Fibroblast of the aortic adventitia (primary cell): ENCODE data around the gene KDSR. TPM values are rescaled to one million over a fixed set of nuclear protein-coding genes. Genes with fewer than 3 reads are reported as not detected.

Experiments used
- DNase-seq: peaks from one replicate; pipeline ENCODE4 v3.0.0-alpha.2; 2010; ENCODE audit warnings: low read depth
- H3K4me3 ChIP-seq: 2 replicates; pipeline ENCODE4 v1.5.1; 2011; ENCODE audit warnings: low read depth, mild to moderate bottlenecking, control low read depth, low read length, moderate library complexity
- total RNA-seq: library from RNA; depleted of rRNA; stranded (reverse); fragments of >200 nt; gene quantifications from 2 replicates; pipeline ENCODE4 v1.2.3, GENCODE V29; 2012; ENCODE audit warnings: low replicate concordance
- TF ChIP-seq, protein P1 (sequence below): IDR thresholded peaks from 2 replicates; pipeline ENCODE4 v1.5.1; 2011; ENCODE audit warnings: mild to moderate bottlenecking, low read length, control low read depth, inconsistent platforms; ENCODE audit not compliant: insufficient read depth

Gene KDSR
- total RNA-seq, 1 donor, result 55.0 TPM

DNA sequence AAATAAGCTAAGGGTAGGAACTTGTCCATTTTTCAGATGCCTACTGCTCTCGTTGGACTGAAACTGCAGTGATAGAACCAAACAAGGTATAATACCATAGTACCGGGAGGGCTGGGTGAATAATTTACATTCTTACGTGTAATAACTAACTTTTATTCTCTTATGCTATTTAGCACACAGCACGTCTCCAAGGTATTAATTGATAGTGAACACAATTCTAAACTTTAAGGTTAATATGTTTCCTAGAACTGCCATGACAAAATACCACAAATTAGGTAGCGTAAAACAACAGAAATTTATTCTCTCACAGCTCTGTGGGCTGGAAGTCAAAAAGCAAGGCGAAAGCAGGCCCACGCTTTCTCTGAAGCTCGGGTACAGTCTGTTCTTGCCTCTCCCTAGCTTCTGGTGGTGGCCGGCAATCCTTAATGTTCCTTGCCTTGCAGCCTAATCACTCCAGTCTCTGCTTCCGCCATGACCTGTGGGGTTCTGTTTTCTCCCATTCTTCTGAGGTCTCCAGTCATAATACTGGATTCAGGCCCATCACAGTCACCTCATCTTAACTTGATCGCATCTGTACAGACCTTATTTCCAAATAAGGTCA is 41.8 kb downstream of the KDSR start:
- TF ChIP-seq, protein P1, sequence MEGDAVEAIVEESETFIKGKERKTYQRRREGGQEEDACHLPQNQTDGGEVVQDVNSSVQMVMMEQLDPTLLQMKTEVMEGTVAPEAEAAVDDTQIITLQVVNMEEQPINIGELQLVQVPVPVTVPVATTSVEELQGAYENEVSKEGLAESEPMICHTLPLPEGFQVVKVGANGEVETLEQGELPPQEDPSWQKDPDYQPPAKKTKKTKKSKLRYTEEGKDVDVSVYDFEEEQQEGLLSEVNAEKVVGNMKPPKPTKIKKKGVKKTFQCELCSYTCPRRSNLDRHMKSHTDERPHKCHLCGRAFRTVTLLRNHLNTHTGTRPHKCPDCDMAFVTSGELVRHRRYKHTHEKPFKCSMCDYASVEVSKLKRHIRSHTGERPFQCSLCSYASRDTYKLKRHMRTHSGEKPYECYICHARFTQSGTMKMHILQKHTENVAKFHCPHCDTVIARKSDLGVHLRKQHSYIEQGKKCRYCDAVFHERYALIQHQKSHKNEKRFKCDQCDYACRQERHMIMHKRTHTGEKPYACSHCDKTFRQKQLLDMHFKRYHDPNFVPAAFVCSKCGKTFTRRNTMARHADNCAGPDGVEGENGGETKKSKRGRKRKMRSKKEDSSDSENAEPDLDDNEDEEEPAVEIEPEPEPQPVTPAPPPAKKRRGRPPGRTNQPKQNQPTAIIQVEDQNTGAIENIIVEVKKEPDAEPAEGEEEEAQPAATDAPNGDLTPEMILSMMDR, result no peak
- DNase-seq, result no peak
- H3K4me3 ChIP-seq, result no peak overlapping the region

DNA sequence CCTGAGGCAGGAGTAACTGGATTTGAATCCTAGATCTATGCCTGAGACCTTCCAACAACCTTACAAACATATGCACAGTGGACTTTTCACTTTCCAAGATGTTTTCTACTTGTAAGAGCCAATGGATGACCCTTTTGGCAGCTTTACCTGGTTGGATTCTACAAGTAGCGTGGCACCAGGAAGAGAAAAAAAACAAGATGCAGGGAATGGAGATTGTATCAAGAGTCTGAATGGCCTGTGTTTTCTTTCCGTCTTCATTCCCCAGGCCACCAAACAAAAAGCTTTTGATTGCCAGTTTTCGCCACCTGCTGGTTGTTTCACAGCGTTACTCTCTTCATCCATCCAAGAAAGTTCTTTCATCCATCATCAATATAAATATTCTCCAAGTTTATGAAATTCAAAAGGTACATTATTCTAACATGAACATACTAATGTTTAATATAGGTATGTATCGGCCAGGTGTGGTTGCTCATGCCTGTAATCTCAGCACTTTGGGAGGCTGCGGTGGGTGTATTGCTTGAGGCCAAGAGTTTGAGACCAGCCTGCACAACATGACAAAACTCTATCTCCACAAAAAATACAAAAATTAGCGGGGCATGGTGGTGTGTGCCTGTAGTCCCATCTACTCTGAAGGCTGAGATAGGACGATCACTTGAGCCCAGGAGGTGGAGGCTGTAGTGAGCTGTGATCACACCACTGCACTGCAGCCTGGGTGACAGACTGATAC is 43.9 kb downstream of the KDSR start:
- DNase-seq, result peak; percentile 87
- TF ChIP-seq, protein P1, result peak; percentile 74
- H3K4me3 ChIP-seq, result no peak overlapping the region

DNA sequence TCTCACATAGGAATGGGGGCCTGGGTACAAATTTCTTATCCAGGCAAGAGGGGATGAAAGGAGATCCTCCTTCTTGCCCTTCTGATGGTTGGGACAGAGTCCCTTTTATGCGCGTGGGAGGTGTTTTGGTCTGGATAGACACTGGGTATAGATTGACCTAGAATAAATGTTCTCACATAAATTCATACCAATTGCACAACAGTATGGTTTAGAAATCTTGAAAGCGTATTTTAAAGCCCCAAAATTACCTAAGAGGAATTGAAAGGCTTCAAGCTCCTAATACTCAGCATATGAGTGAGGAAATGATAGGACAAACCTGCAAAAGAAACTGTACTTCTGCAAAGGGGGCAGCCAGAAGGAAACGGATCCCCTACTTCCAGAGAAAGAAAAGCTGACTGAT is 44.8 kb downstream of the KDSR start:
- no peak for DNase-seq
- TF ChIP-seq, protein P1, result no peak
- H3K4me3 ChIP-seq, result no peak overlapping the region

DNA sequence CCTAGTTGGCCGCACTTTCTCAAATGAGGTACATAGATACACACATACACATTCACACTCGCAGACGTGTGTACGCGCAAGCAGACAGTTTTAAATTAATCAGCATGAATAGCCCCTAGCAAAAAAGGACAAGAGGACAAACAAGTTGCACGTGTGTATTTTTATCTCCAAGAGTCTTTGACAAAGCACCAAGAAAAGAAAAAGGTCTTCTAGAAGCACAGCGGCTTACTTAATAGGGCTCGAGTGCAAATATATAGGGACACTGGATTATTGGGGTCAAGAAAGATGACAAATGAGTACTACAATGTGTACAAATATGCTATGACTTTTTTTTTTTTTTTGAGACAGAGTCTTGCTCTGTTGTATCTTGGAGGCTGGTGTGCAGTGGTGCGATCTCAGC is 45.7 kb downstream of the KDSR start:
- no peak for DNase-seq
- TF ChIP-seq, protein P1, result no peak
- no peak overlapping the region for H3K4me3 ChIP-seq

DNA sequence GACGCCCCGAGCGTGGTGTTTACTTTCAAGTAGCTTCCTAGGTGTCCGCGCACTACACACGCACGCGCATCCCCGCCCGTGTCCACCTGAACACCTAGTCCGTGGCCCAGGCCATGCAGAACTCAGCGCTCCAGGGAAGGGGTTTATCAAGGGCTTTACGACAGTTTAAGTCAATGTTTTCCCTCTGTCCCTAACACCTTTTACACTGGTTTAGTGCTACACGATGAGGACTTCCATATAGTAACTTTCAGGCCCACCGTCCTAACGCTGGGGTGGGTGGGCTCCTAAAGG is 46.1 kb downstream of the KDSR start:
- TF ChIP-seq, protein P1, result no peak
- peak overlapping the region; percentile 74 for H3K4me3 ChIP-seq
- no peak for DNase-seq

DNA sequence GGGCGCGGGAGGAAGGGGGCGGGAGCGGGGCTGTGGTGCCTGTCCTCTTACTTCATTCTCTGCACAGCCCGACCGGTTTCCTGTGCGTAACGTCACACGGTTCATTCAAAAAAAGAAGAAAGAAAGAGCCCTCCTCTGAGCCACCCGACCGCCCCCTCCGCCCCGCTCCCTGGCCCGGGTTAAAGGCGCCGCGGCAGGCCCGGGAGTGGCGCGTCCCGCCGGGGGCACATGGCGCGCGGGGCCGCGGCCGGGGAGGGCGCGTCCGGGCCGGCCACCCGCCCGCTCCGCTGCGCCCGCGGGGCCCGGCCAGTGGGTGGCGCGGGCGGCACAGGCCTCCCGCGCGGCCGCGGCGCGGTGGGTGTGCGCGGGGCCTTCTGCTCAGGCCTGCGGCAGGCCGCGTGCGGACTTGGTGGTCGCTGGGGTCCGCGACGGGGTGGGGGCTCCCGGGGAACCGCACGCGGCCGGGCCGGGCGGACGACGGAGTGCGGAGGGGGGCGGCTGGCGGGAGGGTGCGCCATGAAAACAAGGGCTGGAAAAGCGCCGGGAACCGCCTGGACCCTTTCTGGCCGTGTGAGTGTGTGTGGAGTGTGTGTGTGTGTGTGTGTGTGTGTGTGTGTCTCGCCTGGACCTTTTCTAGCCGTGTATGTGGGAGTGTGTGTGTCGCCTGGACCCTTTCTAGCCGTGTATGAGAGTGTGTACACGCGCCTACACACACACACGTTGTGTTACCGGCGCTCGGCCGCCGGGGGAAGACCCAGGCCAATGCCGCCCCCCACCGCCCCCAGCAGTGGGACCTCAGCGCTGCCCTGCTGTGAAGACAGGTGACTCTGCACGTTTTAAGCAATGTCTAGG is 46.7 kb downstream of the KDSR start:
- DNase-seq, result peak; percentile 81
- peak overlapping the region; percentile 74 for H3K4me3 ChIP-seq
- TF ChIP-seq, protein P1, result peak; percentile 4
